SK-N-MC (cell line): ENCODE results near the gene MINK1.

Experiments used
- EZH2 ChIP-seq: fragments of 200-600 bp; sonication (generic); IDR thresholded peaks from one replicate; pipeline ENCODE4 v1.6.1; 2017; ENCODE audit warnings: antibody characterized with exemption
- FOXP2 ChIP-seq: optimal IDR thresholded peaks from 2 replicates; pipeline ENCODE3; 2011; ENCODE audit warnings: mild to moderate bottlenecking, moderate library complexity; ENCODE audit not compliant: insufficient read depth; ENCODE audit errors: extremely low read length, control extremely low read depth
- POLR2AphosphoS5 ChIP-seq: IDR thresholded peaks from 2 replicates; pipeline ENCODE4 v1.6.1; 2012; ENCODE audit warnings: mild to moderate bottlenecking, low read depth, low read length, borderline replicate concordance

GRCh38 chr17:4913994-4914393, 80.9 kb downstream of the MINK1 start:
- TF ChIP-seq POLR2AphosphoS5 (no peak), EZH2 (no peak), FOXP2 (no peak)
